K562 (cell line): Measurements from ENCODE around the gene PSMD1. TPM values are rescaled to one million over a fixed set of nuclear protein-coding genes. Genes with fewer than 3 reads are reported as not detected.

Source experiments
- ARID2 ChIP-seq: fragments of 450-650 bp; IDR thresholded peaks from 2 replicates; pipeline ENCODE4 v1.6.1; 2017; ENCODE audit warnings: antibody characterized with exemption, mild to moderate bottlenecking
- CBFA2T2 ChIP-seq: fragments of 450-650 bp; conservative IDR thresholded peaks from 2 replicates; pipeline ENCODE4 v1.6.1; 2017; ENCODE audit warnings: mild to moderate bottlenecking
- CBFA2T3 ChIP-seq: fragments of 450-650 bp; IDR thresholded peaks from 2 replicates; pipeline ENCODE4 v1.6.1; 2017
- CCNT2 ChIP-seq: IDR thresholded peaks from 2 replicates; pipeline ENCODE4 v1.6.1; 2011; ENCODE audit warnings: borderline replicate concordance, low read depth, mild to moderate bottlenecking, moderate library complexity, mixed read lengths, low read length; ENCODE audit not compliant: insufficient read length; ENCODE audit errors: extremely low read depth
- CEBPG ChIP-seq, 3 experiments: fragments of 200-800 bp in 1 of 3; sonication (Bioruptor generic) in 1 of 3; sonication (generic) in 1 of 3; formaldehyde crosslinking in 1 of 3; IDR thresholded peaks in 2 of 3; conservative IDR thresholded peaks in 1 of 3; 2 replicates each; pipeline versions ENCODE4 v1.6.1 to v1.8.0; 2016 to 2022; ENCODE audit warnings: missing compliant biosample characterization in 2 of 3, missing genetic modification characterization in 2 of 3, mild to moderate bottlenecking in 1 of 3, missing genetic modification reagents in 1 of 3
- COPS2 ChIP-seq: fragments of 450-650 bp; conservative IDR thresholded peaks from 2 replicates; pipeline ENCODE4 v1.6.1; 2016; ENCODE audit warnings: mild to moderate bottlenecking, moderate library complexity
- DACH1 ChIP-seq: fragments of 450-650 bp; IDR thresholded peaks from 2 replicates; pipeline ENCODE4 v1.6.1; 2018; ENCODE audit not compliant: partially characterized antibody
- EP400 ChIP-seq: fragments of 450-650 bp; IDR thresholded peaks from 2 replicates; pipeline ENCODE4 v1.6.1; 2017; ENCODE audit warnings: antibody characterized with exemption, mild to moderate bottlenecking, moderate library complexity
- HDAC3 ChIP-seq: fragments of 450-650 bp; IDR thresholded peaks from 2 replicates; pipeline ENCODE4 v1.6.1; 2018; ENCODE audit warnings: borderline replicate concordance, mild to moderate bottlenecking, moderate library complexity; ENCODE audit not compliant: partially characterized antibody
- KDM1A ChIP-seq, 2 experiments: fragments of 450-650 bp; IDR thresholded peaks; 2 replicates each; pipeline ENCODE4 v1.6.1; 2016; ENCODE audit warnings: mild to moderate bottlenecking in 2 of 2
- NR1H2 ChIP-seq: sonication (generic); formaldehyde crosslinking; IDR thresholded peaks from 2 replicates; pipeline ENCODE4 v1.4.0; 2020; ENCODE audit warnings: mild to moderate bottlenecking, missing genetic modification reagents
- POLR2A ChIP-seq: fragments of 450-650 bp; conservative IDR thresholded peaks from 2 replicates; pipeline ENCODE4 v1.6.1; 2016
- TAF7 ChIP-seq: fragments of 450-650 bp; IDR thresholded peaks from 2 replicates; pipeline ENCODE4 v1.6.1; 2016; ENCODE audit warnings: missing genetic modification characterization, missing compliant biosample characterization
- TCF3 ChIP-seq: sonication (generic); formaldehyde crosslinking; IDR thresholded peaks from 2 replicates; pipeline ENCODE4 v1.4.0; 2020; ENCODE audit warnings: mild to moderate bottlenecking, missing genetic modification reagents
- YBX1 ChIP-seq: fragments of 450-650 bp; IDR thresholded peaks from 2 replicates; pipeline ENCODE4 v1.7.1; 2016; ENCODE audit warnings: mild to moderate bottlenecking
- ZBED1 ChIP-seq: IDR thresholded peaks from 2 replicates; pipeline ENCODE4 v1.6.1; 2014
- ZFX ChIP-seq: sonication (generic); formaldehyde crosslinking; IDR thresholded peaks from 2 replicates; pipeline ENCODE4 v1.8.0; 2022; ENCODE audit warnings: mild to moderate bottlenecking, missing genetic modification reagents, moderate library complexity
- ZNF274 ChIP-seq: IDR thresholded peaks from 2 replicates; pipeline ENCODE4 v1.6.1; 2011; ENCODE audit warnings: low read depth, mild to moderate bottlenecking, low read length, moderate library complexity, borderline replicate concordance
- ZSCAN32 ChIP-seq: fragments of 450-650 bp; formaldehyde crosslinking; IDR thresholded peaks from 2 replicates; pipeline ENCODE4 v1.4.0; 2020; ENCODE audit warnings: mild to moderate bottlenecking, moderate library complexity
- polyA plus RNA-seq, 8 experiments: library from polyadenylated mRNA; depleted of rRNA in 4 of 8; stranded (reverse) in 5 of 8; unstranded in 3 of 8; fragments of >200 nt; fragmentation: Nextera tagmentation in 2 of 8; fragmentation: Illumina TruSeq in 1 of 8; extraction: Ambion mirVana in 2 of 8; extraction: Trizol in 1 of 8; gene quantifications; 2 replicates each; pipeline versions ENCODE4 v1.2.1 to v1.2.3, GENCODE V29; 2011 to 2014; ENCODE audit warnings: inconsistent platforms in 1 of 8, missing spikeins in 1 of 8
- total RNA-seq, 7 experiments: library from RNA; depleted of rRNA in 6 of 7; stranded (reverse); fragments of >200 nt in 6 of 7; fragmentation: Illumina TruSeq in 2 of 7; extraction: Trizol in 2 of 7; gene quantifications; 2 replicates each; pipeline versions ENCODE4 v1.2.1 to v1.2.3, GENCODE V29; 2011 to 2021; ENCODE audit warnings: low replicate concordance in 1 of 7
- TF ChIP-seq, protein P1 (sequence below): fragments of 450-650 bp; formaldehyde crosslinking; IDR thresholded peaks from 2 replicates; pipeline ENCODE4 v1.4.0; 2020; ENCODE audit warnings: mild to moderate bottlenecking
- TF ChIP-seq, protein P2 (sequence below): fragments of 250-450 bp; sonication (Bioruptor Pico); IDR thresholded peaks from 2 replicates; pipeline ENCODE4 v1.6.1; 2021; ENCODE audit warnings: mild to moderate bottlenecking
- TF ChIP-seq, protein P3 (sequence below): sonication (generic); formaldehyde crosslinking; IDR thresholded peaks from 2 replicates; pipeline ENCODE4 v1.8.1; 2023; ENCODE audit warnings: mild to moderate bottlenecking, missing genetic modification reagents
- TF ChIP-seq, protein P4 (sequence below): fragments of 250-450 bp; sonication (Bioruptor Pico); IDR thresholded peaks from 2 replicates; pipeline ENCODE4 v1.8.0; 2022; ENCODE audit warnings: moderate library complexity, mild to moderate bottlenecking, inconsistent platforms
- TF ChIP-seq, protein P5 (sequence below): fragments of 250-450 bp; sonication (Bioruptor Pico); IDR thresholded peaks from 2 replicates; pipeline ENCODE4 v1.8.0; 2021; ENCODE audit warnings: moderate library complexity, mild to moderate bottlenecking, inconsistent platforms

PSMD1 gene
- total and polyA plus RNA-seq, 9 of the 15 experiments (the other 6 are each of a cell fraction or from before 2014, with no cell fraction given), result 100 to 257 (median 147) TPM

DNA sequence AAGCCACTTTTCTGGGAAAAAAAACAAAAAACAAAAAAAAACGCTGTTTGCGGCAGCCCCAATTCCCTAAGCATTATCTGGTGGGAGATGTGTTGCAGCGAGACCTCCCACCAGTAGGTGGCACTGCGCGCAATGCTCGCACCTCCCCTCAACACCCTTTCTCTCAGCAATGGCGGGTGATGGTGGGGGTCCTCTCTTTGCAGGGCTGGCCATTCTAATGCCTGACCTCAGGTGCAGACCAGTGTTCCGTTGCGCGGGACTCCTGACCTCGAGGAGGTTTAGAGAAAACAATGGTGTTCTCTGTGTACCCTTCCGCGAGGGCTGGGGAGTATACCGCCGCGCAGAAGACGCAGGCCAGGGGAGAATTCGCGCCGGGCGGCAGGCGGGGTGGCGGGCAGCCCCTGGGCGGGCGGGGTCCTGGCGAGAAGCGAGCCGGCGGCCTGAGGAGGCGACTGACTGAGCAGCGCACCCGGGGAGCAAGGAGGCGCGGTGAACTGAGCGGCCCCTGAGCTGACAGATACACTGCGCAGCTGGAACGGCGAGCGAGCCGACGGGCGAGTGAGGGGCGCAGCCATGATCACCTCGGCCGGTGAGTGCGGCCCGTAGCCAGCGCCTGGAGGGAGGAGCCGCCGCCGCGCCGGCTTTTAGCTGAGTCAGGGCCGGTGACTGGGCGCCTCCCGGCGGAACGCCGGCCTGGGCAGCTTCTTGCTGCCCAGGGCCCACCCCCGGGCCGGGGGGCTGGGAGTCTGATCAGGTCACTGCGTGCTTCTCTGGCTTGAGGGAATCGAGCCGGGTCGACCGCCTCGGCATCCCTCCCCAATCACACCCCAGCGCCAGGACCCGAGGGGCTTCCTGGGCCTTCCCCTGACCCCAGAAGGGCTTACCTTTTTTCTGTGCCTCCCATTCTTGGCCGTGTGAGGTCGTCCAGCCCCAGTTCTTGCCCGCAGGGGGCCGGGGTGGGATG lies at the start of gene PSMD1 (continued):
- TF ChIP-seq, protein P1, sequence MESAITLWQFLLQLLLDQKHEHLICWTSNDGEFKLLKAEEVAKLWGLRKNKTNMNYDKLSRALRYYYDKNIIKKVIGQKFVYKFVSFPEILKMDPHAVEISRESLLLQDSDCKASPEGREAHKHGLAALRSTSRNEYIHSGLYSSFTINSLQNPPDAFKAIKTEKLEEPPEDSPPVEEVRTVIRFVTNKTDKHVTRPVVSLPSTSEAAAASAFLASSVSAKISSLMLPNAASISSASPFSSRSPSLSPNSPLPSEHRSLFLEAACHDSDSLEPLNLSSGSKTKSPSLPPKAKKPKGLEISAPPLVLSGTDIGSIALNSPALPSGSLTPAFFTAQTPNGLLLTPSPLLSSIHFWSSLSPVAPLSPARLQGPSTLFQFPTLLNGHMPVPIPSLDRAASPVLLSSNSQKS (CRISPR knock-in tag), result no peak
- TF ChIP-seq HDAC3 (no peak), TCF3 (no peak), ZBED1 (no peak), CBFA2T3 (no peak), COPS2 (no peak), ZNF274 (no peak), CEBPG (CRISPR knock-in tag; IDR thresholded peaks at IDR 0.05) (no peak), CEBPG (tag; conservative IDR thresholded peaks at IDR 0.05 in 1 of 2, IDR thresholded peaks at IDR 0.05 in 1 of 2) (no peak), CBFA2T2 (no peak), CCNT2 (peak; percentile 46), NR1H2 (CRISPR knock-in tag) (no peak), ZSCAN32 (no peak), POLR2A (peak; percentile 78), KDM1A (IDR thresholded peaks at IDR 0.05) (no peak), DACH1 (peak; percentile 87), TAF7 (peak; percentile 50; the same call in 1 of the 2 replicates), ZFX (CRISPR knock-in tag) (peak; percentile 84), EP400 (peak; percentile 80), YBX1 (no peak), ARID2 (no peak)
- TF ChIP-seq, protein P2, sequence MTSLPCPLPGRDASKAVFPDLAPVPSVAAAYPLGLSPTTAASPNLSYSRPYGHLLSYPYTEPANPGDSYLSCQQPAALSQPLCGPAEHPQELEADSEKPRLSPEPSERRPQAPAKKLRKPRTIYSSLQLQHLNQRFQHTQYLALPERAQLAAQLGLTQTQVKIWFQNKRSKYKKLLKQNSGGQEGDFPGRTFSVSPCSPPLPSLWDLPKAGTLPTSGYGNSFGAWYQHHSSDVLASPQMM (CRISPR knock-in tag), result no peak
- TF ChIP-seq, protein P3, sequence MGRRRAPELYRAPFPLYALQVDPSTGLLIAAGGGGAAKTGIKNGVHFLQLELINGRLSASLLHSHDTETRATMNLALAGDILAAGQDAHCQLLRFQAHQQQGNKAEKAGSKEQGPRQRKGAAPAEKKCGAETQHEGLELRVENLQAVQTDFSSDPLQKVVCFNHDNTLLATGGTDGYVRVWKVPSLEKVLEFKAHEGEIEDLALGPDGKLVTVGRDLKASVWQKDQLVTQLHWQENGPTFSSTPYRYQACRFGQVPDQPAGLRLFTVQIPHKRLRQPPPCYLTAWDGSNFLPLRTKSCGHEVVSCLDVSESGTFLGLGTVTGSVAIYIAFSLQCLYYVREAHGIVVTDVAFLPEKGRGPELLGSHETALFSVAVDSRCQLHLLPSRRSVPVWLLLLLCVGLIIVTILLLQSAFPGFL, result no peak
- TF ChIP-seq, protein P4, sequence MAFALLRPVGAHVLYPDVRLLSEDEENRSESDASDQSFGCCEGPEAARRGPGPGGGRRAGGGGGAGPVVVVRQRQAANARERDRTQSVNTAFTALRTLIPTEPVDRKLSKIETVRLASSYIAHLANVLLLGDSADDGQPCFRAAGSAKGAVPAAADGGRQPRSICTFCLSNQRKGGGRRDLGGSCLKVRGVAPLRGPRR (CRISPR knock-in tag), result no peak
- TF ChIP-seq, protein P5, sequence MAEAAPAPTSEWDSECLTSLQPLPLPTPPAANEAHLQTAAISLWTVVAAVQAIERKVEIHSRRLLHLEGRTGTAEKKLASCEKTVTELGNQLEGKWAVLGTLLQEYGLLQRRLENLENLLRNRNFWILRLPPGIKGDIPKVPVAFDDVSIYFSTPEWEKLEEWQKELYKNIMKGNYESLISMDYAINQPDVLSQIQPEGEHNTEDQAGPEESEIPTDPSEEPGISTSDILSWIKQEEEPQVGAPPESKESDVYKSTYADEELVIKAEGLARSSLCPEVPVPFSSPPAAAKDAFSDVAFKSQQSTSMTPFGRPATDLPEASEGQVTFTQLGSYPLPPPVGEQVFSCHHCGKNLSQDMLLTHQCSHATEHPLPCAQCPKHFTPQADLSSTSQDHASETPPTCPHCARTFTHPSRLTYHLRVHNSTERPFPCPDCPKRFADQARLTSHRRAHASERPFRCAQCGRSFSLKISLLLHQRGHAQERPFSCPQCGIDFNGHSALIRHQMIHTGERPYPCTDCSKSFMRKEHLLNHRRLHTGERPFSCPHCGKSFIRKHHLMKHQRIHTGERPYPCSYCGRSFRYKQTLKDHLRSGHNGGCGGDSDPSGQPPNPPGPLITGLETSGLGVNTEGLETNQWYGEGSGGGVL (CRISPR knock-in tag), result no peak
